HepG2 (cell line): ENCODE measurements around the gene CXXC5. TPM values are rescaled to one million over a fixed set of nuclear protein-coding genes. Genes with fewer than 3 reads are reported as not detected.

Source experiments
- ATAC-seq: fragments of 200-7000 bp; cut with Tn5 transposase; 3 replicates; pipeline ENCODE4 v1.9.1; 2020; ENCODE audit warnings: mild to moderate bottlenecking, moderate library complexity
- BruUV-seq: library from RNA; stranded (reverse); fragments of 400-500 nt; replicated peaks from 2 replicates; lab custom pipeline; 2021; lab: Mats Ljungman, UMichigan
- CTCF ChIA-PET: fragments of 300-600 bp; formaldehyde crosslinking; extraction: SDS; loops from one replicate; lab custom pipeline; 2021; ENCODE audit warnings: low total read pairs, inconsistent platforms, low intra/inter-chr PET ratio; lab: Yijun Ruan, JAX
- POLR2A ChIA-PET: fragments of 350-600 bp; sonication (Branson Sonifier 250); formaldehyde crosslinking; loops from one replicate; lab custom pipeline; 2020; ENCODE audit warnings: antibody characterized with exemption, inconsistent platforms; lab: Yijun Ruan, JAX
- DNase-seq: peaks from one replicate; pipeline ENCODE4 v3.0.0-alpha.2; 2015; ENCODE audit warnings: low spot score
- FAIRE-seq: peaks from 3 replicates; lab custom pipeline; 2011; peaks lifted over from hg19 to GRCh38; lab: Jason Lieb, UNC
- H2AFZ ChIP-seq: one replicate; pipeline ENCODE4 v1.6.1; 2011; ENCODE audit warnings: low read length, inconsistent platforms
- H3K27ac ChIP-seq: fragments of 300-600 bp; 3 replicates; pipeline ENCODE4 v1.8.0; 2011; ENCODE audit warnings: mixed run types, mild to moderate bottlenecking, mixed read lengths, low read length, inconsistent platforms; ENCODE audit not compliant: insufficient read depth; ENCODE audit errors: extremely low read length
- H3K27me3 ChIP-seq, 2 experiments: fragments of 200-600 bp in 1 of 2; 2 replicates in 1 of 2; 3 replicates in 1 of 2; pipeline versions ENCODE4 v1.6.0 to v1.8.0; 2011; ENCODE audit warnings: low read length in 2 of 2, mild to moderate bottlenecking in 2 of 2, moderate library complexity in 2 of 2, inconsistent platforms in 1 of 2; ENCODE audit not compliant: insufficient read depth in 2 of 2, control insufficient read depth in 1 of 2
- H3K36me3 ChIP-seq, 2 experiments: fragments of 200-600 bp in 1 of 2; replicated peaks in 1 of 2; 2 replicates in 1 of 2; 3 replicates in 1 of 2; pipeline versions ENCODE4 v1.5.1 to v1.8.0; 2011; ENCODE audit warnings: low read length in 2 of 2, inconsistent platforms in 1 of 2; ENCODE audit not compliant: insufficient read depth in 2 of 2, control insufficient read depth in 1 of 2
- H3K4me1 ChIP-seq: 2 replicates; pipeline ENCODE4 v1.5.1; 2012; ENCODE audit warnings: low read length, inconsistent platforms; ENCODE audit not compliant: insufficient read depth
- H3K4me2 ChIP-seq: 2 replicates; pipeline ENCODE4 v1.6.0; 2011; ENCODE audit warnings: low read depth, low read length, inconsistent platforms
- H3K4me3 ChIP-seq, 3 experiments: fragments of 200-600 bp in 1 of 3; sonication (generic), shearing (Covaris generic) in 1 of 3; replicated peaks in 1 of 3; 2 replicates each; pipeline ENCODE4 v1.5.1; 2011 to 2016; ENCODE audit warnings: low read length in 3 of 3, inconsistent platforms in 2 of 3, low read depth in 2 of 3, mild to moderate bottlenecking in 2 of 3, control low read depth in 1 of 3, mixed read lengths in 1 of 3; ENCODE audit not compliant: insufficient read depth in 1 of 3
- H3K79me2 ChIP-seq: one replicate; pipeline ENCODE4 v1.6.1; 2011; ENCODE audit warnings: low read length, inconsistent platforms; ENCODE audit not compliant: insufficient read depth
- H3K9ac ChIP-seq: 2 replicates; pipeline ENCODE4 v1.6.0; 2011; ENCODE audit warnings: mild to moderate bottlenecking, low read depth, low read length, inconsistent platforms; ENCODE audit not compliant: insufficient read depth
- H3K9me3 ChIP-seq: 2 replicates; pipeline ENCODE4 v1.5.1; 2012; ENCODE audit warnings: mild to moderate bottlenecking, low read length
- H4K20me1 ChIP-seq: 2 replicates; pipeline ENCODE4 v1.6.0; 2011; ENCODE audit warnings: inconsistent platforms, mild to moderate bottlenecking, low read length, moderate library complexity; ENCODE audit not compliant: insufficient read depth
- CREM ChIP-seq, 2 experiments: sonication (generic) in 1 of 2; formaldehyde crosslinking in 1 of 2; IDR thresholded peaks; 2 replicates each; pipeline versions ENCODE4 v1.4.0 to v1.6.1; 2016 to 2020; ENCODE audit warnings: antibody characterized with exemption in 1 of 2, mild to moderate bottlenecking in 1 of 2, missing genetic modification reagents in 1 of 2
- EED ChIP-seq: sonication (generic); formaldehyde crosslinking; IDR thresholded peaks from 2 replicates; pipeline ENCODE4 v1.5.0; 2020; ENCODE audit warnings: mild to moderate bottlenecking, missing genetic modification reagents
- KLF9 ChIP-seq: IDR thresholded peaks from 2 replicates; pipeline ENCODE4 v1.6.1; 2016; ENCODE audit warnings: low read depth
- NFIB ChIP-seq: sonication (generic); formaldehyde crosslinking; IDR thresholded peaks from 2 replicates; pipeline ENCODE4 v1.9.0; 2021; ENCODE audit warnings: missing genetic modification reagents, mild to moderate bottlenecking, borderline replicate concordance
- ZBTB4 ChIP-seq: sonication (generic); formaldehyde crosslinking; IDR thresholded peaks from 2 replicates; pipeline ENCODE4 v1.4.0; 2020; ENCODE audit warnings: missing genetic modification reagents, mild to moderate bottlenecking, borderline replicate concordance
- ZNF430 ChIP-seq: sonication (generic); formaldehyde crosslinking; IDR thresholded peaks from 2 replicates; pipeline ENCODE4 v1.9.0; 2021; ENCODE audit warnings: mild to moderate bottlenecking, missing genetic modification reagents
- ZNF496 ChIP-seq: sonication (generic); formaldehyde crosslinking; IDR thresholded peaks from 2 replicates; pipeline ENCODE4 v1.8.1; 2023; ENCODE audit warnings: mild to moderate bottlenecking, moderate library complexity, missing genetic modification reagents; ENCODE audit not compliant: insufficient replicate concordance
- ZNF513 ChIP-seq: sonication (generic); formaldehyde crosslinking; conservative IDR thresholded peaks from 2 replicates; pipeline ENCODE4 v1.5.0; 2020; ENCODE audit warnings: missing genetic modification reagents
- WGBS: methylation state at CpG from one replicate; pipeline ENCODE4 v1.1.6; 2017; ENCODE audit warnings: low lambda C conversion rate; 5-methylcytosine and 5-hydroxymethylcytosine counted together
- in situ Hi-C: cut with HindIII; loops from 2 replicates; pipeline ENCODE4 v1.10.0; 2017; ENCODE audit warnings: low pct_unique_long_range_greater_than_20kb; ENCODE audit not compliant: extremely low pct_ligation_motif_present
- intact Hi-C: fragments of 100-400 bp; cut with micrococcal nuclease; formaldehyde crosslinking; loops from one replicate; pipeline ENCODE4 v1.10.0; 2022; ENCODE audit not compliant: unreplicated experiment
- polyA plus RNA-seq, 8 experiments: library from polyadenylated mRNA; depleted of rRNA in 3 of 8; stranded (reverse) in 7 of 8; unstranded in 1 of 8; fragments of >200 nt; fragmentation: Illumina TruSeq in 4 of 8; extraction: Trizol in 4 of 8; gene quantifications; 2 replicates each; pipeline versions ENCODE4 v1.2.1 to v1.2.3, GENCODE V29; 2011 to 2016; ENCODE audit warnings: low read depth in 4 of 8, missing spikeins in 1 of 8, mixed read lengths in 1 of 8; ENCODE audit not compliant: insufficient read depth in 1 of 8
- total RNA-seq, 5 experiments: library from RNA; depleted of rRNA; stranded (reverse); fragments of >200 nt; fragmentation: Illumina TruSeq; extraction: Trizol; gene quantifications; 2 replicates each; pipeline ENCODE4 v1.2.3, GENCODE V29; 2016; ENCODE audit warnings: low read depth in 1 of 5

The CXXC5 gene
- total and polyA plus RNA-seq, 2 of the 13 experiments (the other 11 are each of a cell fraction or from before 2014, with no cell fraction given), result 32.3 to 33.0 TPM

GRCh38 chr5:139655727-139656271 lies 7.7 kb downstream of the CXXC5 start (continued):
- no peak for TF ChIP-seq ZNF513 (CRISPR knock-in tag)

- no peak overlapping the region for H3K4me2 ChIP-seq
- intact Hi-C loops, result no loop called here
- no TSS peak for BruUV-seq
- ATAC-seq (no peak), FAIRE-seq (no peak), DNase-seq (no peak)
- CTCF ChIA-PET, result no interaction called here
- peaks cover 86% of the 10 kb centered on the region for H3K4me1 ChIP-seq
- POLR2A ChIA-PET, result interaction anchor here (1.3 kb wide), 1 partner anchor 43 kb away, joined by 3 read pairs; no protein-coding TSS in a partner anchor
- peaks cover 94% of the 10 kb centered on the region for H3K79me2 ChIP-seq
- H4K20me1 ChIP-seq, result peaks cover 77% of the 10 kb centered on the region
- H3K27ac ChIP-seq, result no peak overlapping the region
- in situ Hi-C loops, result no loop called here
- H3K4me3 ChIP-seq, result no peak overlapping the region
- H3K9ac ChIP-seq, result no peak overlapping the region
- no peaks in the 10 kb centered on the region for H3K27me3 ChIP-seq
- H2AFZ ChIP-seq, result no peak overlapping the region
- TF ChIP-seq KLF9, result no peak
- no peak for TF ChIP-seq CREM (IDR thresholded peaks at IDR 0.05)
- TF ChIP-seq CREM (CRISPR knock-in tag; IDR thresholded peaks at IDR 0.05), result no peak
- no peak for TF ChIP-seq ZNF430 (CRISPR knock-in tag)
- no peak for TF ChIP-seq NFIB (CRISPR knock-in tag)
- TF ChIP-seq EED, result no peak
- TF ChIP-seq ZNF496 (CRISPR knock-in tag), result no peak
- no peak for TF ChIP-seq ZBTB4 (CRISPR knock-in tag)
- WGBS, result 92% methylated on average over 11 of the region's 12 CpGs
- no peaks in the 10 kb centered on the region for H3K9me3 ChIP-seq
- peaks cover 8 to 11% of the 10 kb centered on the region in 2 experiments; a peak in 4 of 5 replicates for H3K36me3 ChIP-seq
These were observed 9.5 kb downstream of the CXXC5 start for GRCh38 chr5:139657363-139658321.
